Suprapubic skin (tissue), 4 donors: ENCODE measurements around the gene ACVR2B. TPM values are rescaled to one million over a fixed set of nuclear protein-coding genes. Genes with fewer than 3 reads are reported as not detected.
"Not testable (repeated sequence)": the region's sequence is repeated elsewhere in the genome, so short reads cannot be mapped to it uniquely, and the experiment has no call there.

Source experiments
- DNase-seq, 2 donors: peaks; one replicate each; pipeline ENCODE4 v3.0.0-alpha.2; 2019; ENCODE audit warnings: low spot score in 2 of 2
- H3K27ac ChIP-seq: fragments of 200-600 bp; sonication (generic); one replicate; pipeline ENCODE4 v1.5.1; 2019
- H3K27me3 ChIP-seq: fragments of 200-600 bp; sonication (generic); one replicate; pipeline ENCODE4 v1.5.1; 2019
- H3K36me3 ChIP-seq: fragments of 200-600 bp; sonication (generic); one replicate; pipeline ENCODE4 v1.5.1; 2019
- H3K4me1 ChIP-seq: fragments of 200-600 bp; sonication (generic); one replicate; pipeline ENCODE4 v1.5.1; 2019
- H3K4me3 ChIP-seq: fragments of 200-600 bp; sonication (generic); one replicate; pipeline ENCODE4 v1.5.1; 2019; ENCODE audit warnings: mild to moderate bottlenecking
- H3K9me3 ChIP-seq: fragments of 200-600 bp; sonication (generic); one replicate; pipeline ENCODE4 v1.5.1; 2019
- CTCF ChIP-seq, 2 donors: fragments of 200-600 bp in 1 of 2; fragments of 450-650 bp in 1 of 2; sonication (generic) in 1 of 2; IDR thresholded peaks; one replicate each; pipeline ENCODE4 v1.5.1; 2016 to 2019; ENCODE audit warnings: antibody characterized with exemption in 2 of 2, mild to moderate bottlenecking in 1 of 2, moderate library complexity in 1 of 2
- EP300 ChIP-seq: sonication (generic); formaldehyde crosslinking; IDR thresholded peaks from one replicate; pipeline ENCODE4 v1.6.1; 2017; ENCODE audit warnings: antibody characterized with exemption
- POLR2A ChIP-seq, 2 donors: fragments of 450-650 bp; IDR thresholded peaks; one replicate each; pipeline ENCODE4 v1.6.1; 2017; ENCODE audit warnings: antibody characterized with exemption in 2 of 2, mild to moderate bottlenecking in 2 of 2, moderate library complexity in 2 of 2
- POLR2AphosphoS5 ChIP-seq, 3 donors: sonication (generic); formaldehyde crosslinking; IDR thresholded peaks; one replicate each; pipeline ENCODE4 v1.6.1; 2017; ENCODE audit warnings: antibody characterized with exemption in 3 of 3
- WGBS: methylation state at CpG from one replicate; pipeline ENCODE4 v1.1.5; 2018; 5-methylcytosine and 5-hydroxymethylcytosine counted together
- total RNA-seq, 4 donors: library from RNA; depleted of rRNA; stranded (reverse); fragments of >200 nt; gene quantifications; one replicate each; pipeline ENCODE4 v1.1.0, GENCODE V29; 2016

Gene ACVR2B
- 1 to 10 TPM; 1.1 to 8.9 (median 3.1) TPM for total RNA-seq

- peak within 1 kb of the TSS; percentile 79 for H3K4me3 ChIP-seq
- TF ChIP-seq POLR2AphosphoS5 (IDR thresholded peaks at IDR 0.05) (peak in 1 of 3 donors; percentile 3), CTCF (IDR thresholded peaks at IDR 0.05) (no peak)
Measured at GRCh38 chr3:38453075-38453912, at the start of gene ACVR2B. Gene ACVR2B, plus strand, starts transcription at chr3:38453890. Its CDS starts 433 bp downstream, at chr3:38454323.

GRCh38 chr3:38404286-38404685, 49.4 kb upstream of the ACVR2B start:
- H3K27ac ChIP-seq = no peak overlapping the region

More at GRCh38 chr3:38453075-38453912, at the start of gene ACVR2B:
- Histone ChIP-seq H3K27me3 (no peaks in the 10 kb centered on the region), H3K36me3 (no peaks in the 10 kb centered on the region), H3K27ac (peak within 1 kb of the TSS; percentile 83), H3K4me1 (peaks cover 36% of the 10 kb centered on the region), H3K9me3 (no peaks in the 10 kb centered on the region)
- peak; percentile 92 to 95 for DNase-seq
- WGBS = 21% methylated on average over 11 of the region's 48 CpGs

DNA sequence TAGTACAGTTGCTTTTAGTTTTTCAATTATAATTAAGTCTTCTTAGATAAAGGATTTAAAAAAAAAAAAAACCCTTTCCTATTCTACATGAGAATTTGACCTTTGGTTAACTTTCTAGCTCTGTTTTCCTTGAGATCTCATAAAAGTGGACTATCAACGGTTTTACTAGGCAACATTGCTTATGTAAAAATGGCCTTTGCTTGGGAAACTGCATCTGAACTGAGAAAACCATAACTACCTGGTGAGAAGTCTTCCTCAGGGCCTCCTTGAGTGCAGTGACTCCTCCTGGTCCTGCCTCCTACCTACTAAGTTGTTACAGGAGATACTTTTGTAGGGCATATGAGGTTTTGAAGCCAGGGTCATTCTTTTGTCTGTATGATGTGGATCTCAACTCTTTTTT, 42.1 kb upstream of the ACVR2B start:
- TF ChIP-seq CTCF (IDR thresholded peaks at IDR 0.05) (no peak), EP300 (no peak), POLR2A (IDR thresholded peaks at IDR 0.05) (no peak), POLR2AphosphoS5 (IDR thresholded peaks at IDR 0.05) (no peak)
- H3K27me3 ChIP-seq = no peaks in the 10 kb centered on the region

More at GRCh38 chr3:38404286-38404685, 49.4 kb upstream of the ACVR2B start:
- DNase-seq = peak in 1 of 2 donors; percentile 70
- no peak for TF ChIP-seq CTCF (IDR thresholded peaks at IDR 0.05)
- TF ChIP-seq EP300 = no peak
- no peak for TF ChIP-seq POLR2AphosphoS5 (IDR thresholded peaks at IDR 0.05)
- TF ChIP-seq POLR2A (IDR thresholded peaks at IDR 0.05) = no peak
- Histone ChIP-seq H3K9me3 (no peaks in the 10 kb centered on the region), H3K36me3 (peaks cover 32% of the 10 kb centered on the region), H3K27me3 (no peaks in the 10 kb centered on the region), H3K4me3 (no peak overlapping the region), H3K4me1 (no peaks in the 10 kb centered on the region)
- 43% methylated on average over 5 of the region's 5 CpGs for WGBS

DNA sequence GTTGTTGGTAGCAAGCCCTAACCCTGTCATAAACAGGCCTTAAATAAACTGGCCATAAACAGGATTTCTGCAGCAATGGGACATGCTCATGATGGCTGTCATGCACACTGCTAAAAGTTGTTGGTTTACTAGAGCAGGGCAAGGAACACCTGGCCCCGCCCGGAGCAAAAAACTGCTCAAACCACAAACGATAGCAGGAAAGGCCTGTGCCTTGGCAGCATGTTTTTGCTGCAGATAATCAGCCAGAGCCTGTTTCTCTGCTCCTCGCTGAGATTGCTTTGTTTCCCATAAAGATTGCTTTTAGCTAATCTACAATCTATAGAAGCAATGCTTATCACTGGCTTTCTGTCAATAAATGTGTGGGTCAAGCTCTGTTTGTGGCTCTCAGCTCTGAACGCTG, 32.9 kb upstream of the ACVR2B start:
- H3K4me1 ChIP-seq = peaks cover 12% of the 10 kb centered on the region
- H3K27me3 ChIP-seq, H3K27ac ChIP-seq, DNase-seq, H3K4me3 ChIP-seq, H3K9me3 ChIP-seq, H3K36me3 ChIP-seq: not testable (repeated sequence)
- WGBS = 47% methylated on average over 5 of the region's 5 CpGs

More for the DNA sequence above, 42.1 kb upstream of the ACVR2B start:
- no peak for DNase-seq
- H3K27ac ChIP-seq = no peak overlapping the region
- H3K9me3 ChIP-seq = no peaks in the 10 kb centered on the region
- no peaks in the 10 kb centered on the region for H3K36me3 ChIP-seq
- no peak overlapping the region for H3K4me3 ChIP-seq
- H3K4me1 ChIP-seq = no peaks in the 10 kb centered on the region
- WGBS = 67% methylated on average over 1 of the region's 1 CpG

- WGBS = 51% methylated on average over 7 of the region's 7 CpGs
Measured at GRCh38 chr3:38421679-38422336, 31.9 kb upstream of the ACVR2B start.

GRCh38 chr3:38426798-38427426, 26.8 kb upstream of the ACVR2B start:
- not testable (repeated sequence) for H3K4me3 ChIP-seq, H3K4me1 ChIP-seq, H3K27ac ChIP-seq, DNase-seq, H3K9me3 ChIP-seq, H3K27me3 ChIP-seq, H3K36me3 ChIP-seq
- 60% methylated on average over 6 of the region's 6 CpGs for WGBS

More at GRCh38 chr3:38421679-38422336, 31.9 kb upstream of the ACVR2B start:
- Histone ChIP-seq H3K27ac (no peak overlapping the region), H3K4me1 (peaks cover 12% of the 10 kb centered on the region), H3K9me3 (no peaks in the 10 kb centered on the region), H3K4me3 (no peak overlapping the region), H3K27me3 (no peaks in the 10 kb centered on the region), H3K36me3 (no peaks in the 10 kb centered on the region)
- TF ChIP-seq EP300 (no peak), POLR2A (IDR thresholded peaks at IDR 0.05) (no peak), CTCF (IDR thresholded peaks at IDR 0.05) (no peak), POLR2AphosphoS5 (IDR thresholded peaks at IDR 0.05) (no peak)
- no peak for DNase-seq

DNA sequence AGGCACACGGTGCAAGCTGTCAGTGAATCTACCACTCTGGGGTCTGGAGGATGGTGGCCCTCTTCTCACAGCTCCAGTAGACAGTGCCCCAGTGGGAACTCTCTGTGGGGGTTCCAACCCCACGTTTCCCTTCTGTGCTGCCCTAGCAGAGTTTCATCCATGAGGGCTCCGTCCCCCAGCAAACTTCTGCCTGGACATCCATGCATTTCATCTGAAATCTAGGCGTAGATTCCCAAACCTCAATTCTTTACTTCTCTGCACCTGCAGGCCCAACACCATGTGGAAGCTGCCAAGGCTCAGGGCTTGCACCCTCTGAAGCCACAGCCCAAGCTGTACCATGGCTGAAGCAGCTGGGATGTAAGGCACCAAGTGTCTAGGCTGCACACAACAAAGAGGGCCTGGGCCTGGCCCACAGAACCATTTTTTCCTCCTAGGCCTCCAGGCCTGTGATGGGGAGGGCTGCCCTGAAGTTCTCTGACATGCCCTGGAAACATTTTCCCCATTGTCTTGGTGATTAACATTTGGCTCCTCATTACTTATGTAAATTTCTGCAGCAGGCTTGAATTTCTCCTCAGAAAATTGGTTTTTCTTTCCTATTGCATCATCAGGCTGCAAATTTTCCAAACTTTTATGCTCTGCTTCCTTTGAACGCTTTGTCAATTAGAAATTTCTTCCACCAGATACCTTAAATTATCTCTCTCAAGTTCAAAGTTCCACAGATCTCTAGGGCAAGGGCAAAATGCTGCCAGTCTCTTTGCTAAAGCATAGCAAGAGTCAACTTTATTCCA, 20.6 kb upstream of the ACVR2B start:
- WGBS = 97% methylated on average over 5 of the region's 5 CpGs
- not testable (repeated sequence) for DNase-seq, H3K27ac ChIP-seq, H3K36me3 ChIP-seq, H3K4me1 ChIP-seq, H3K4me3 ChIP-seq, H3K27me3 ChIP-seq
- H3K9me3 ChIP-seq = peaks cover 18% of the 10 kb centered on the region

DNA sequence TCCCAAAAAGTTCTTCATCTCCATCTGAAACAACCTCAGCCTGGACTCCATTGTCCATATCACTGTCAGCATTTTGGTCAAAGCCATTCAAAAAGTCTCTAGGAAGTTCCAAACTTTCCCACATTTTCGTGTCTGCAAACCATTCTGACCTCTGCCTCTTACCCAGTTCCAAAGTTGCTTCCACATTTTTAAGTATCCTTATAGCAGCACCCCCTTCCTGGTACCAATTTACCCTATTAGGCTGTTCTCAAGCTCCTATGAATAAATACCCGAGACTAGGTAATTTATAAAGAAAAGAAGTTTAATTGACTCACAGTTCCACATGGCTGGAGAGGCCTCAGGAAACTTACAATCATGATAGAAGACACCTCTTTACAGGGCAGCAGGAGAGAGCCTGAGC, 20.0 kb upstream of the ACVR2B start:
- not testable (repeated sequence) for H3K36me3 ChIP-seq, H3K27ac ChIP-seq, H3K4me3 ChIP-seq, H3K4me1 ChIP-seq, DNase-seq, H3K27me3 ChIP-seq
- WGBS = 86% methylated on average over 2 of the region's 2 CpGs
- H3K9me3 ChIP-seq = peaks cover 22% of the 10 kb centered on the region
